Breast epithelium (tissue), 3 donors: ENCODE measurements around the gene ESRRA.

Experiments used
- POLR2A ChIP-seq: fragments of 450-650 bp; IDR thresholded peaks from one replicate; pipeline ENCODE4 v1.6.1; 2016; ENCODE audit warnings: antibody characterized with exemption, mild to moderate bottlenecking, moderate library complexity
- POLR2AphosphoS5 ChIP-seq, 3 donors: sonication (generic); formaldehyde crosslinking; IDR thresholded peaks; one replicate each; pipeline ENCODE4 v1.6.1; 2017; ENCODE audit warnings: antibody characterized with exemption in 3 of 3
- TF ChIP-seq, protein P1 (sequence below), 3 donors: fragments of 450-650 bp; IDR thresholded peaks; one replicate each; pipeline ENCODE4 v1.5.1; 2016 to 2017; ENCODE audit warnings: antibody characterized with exemption in 3 of 3, mild to moderate bottlenecking in 3 of 3, moderate library complexity in 3 of 3

DNA sequence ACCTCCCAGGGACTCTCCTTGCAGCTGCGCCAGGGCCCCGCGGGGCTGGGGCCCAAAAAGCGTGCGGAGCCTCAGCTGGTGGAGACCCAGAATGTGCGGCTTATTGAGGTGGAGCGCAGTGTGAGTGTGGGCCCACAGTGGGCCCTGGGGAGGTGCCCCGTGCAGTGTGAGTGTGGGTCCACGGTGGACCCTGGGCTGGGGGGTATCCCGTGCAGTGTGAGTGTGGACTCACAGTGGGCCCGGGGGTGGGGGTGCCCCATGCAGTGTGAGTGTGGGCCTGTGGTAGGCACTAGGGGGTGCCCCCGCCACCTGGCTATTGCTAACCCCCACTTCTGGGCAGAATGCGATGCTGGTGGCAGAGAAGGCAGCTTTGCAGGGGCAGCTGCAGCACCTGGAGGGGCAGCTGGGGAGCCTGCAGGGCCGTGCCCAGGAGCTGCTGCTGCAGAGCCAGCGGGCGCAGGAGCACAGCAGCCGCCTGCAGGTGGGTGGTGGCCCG lies 45.9 kb downstream of the ESRRA start:
- TF ChIP-seq, protein P1, sequence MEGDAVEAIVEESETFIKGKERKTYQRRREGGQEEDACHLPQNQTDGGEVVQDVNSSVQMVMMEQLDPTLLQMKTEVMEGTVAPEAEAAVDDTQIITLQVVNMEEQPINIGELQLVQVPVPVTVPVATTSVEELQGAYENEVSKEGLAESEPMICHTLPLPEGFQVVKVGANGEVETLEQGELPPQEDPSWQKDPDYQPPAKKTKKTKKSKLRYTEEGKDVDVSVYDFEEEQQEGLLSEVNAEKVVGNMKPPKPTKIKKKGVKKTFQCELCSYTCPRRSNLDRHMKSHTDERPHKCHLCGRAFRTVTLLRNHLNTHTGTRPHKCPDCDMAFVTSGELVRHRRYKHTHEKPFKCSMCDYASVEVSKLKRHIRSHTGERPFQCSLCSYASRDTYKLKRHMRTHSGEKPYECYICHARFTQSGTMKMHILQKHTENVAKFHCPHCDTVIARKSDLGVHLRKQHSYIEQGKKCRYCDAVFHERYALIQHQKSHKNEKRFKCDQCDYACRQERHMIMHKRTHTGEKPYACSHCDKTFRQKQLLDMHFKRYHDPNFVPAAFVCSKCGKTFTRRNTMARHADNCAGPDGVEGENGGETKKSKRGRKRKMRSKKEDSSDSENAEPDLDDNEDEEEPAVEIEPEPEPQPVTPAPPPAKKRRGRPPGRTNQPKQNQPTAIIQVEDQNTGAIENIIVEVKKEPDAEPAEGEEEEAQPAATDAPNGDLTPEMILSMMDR (IDR thresholded peaks at IDR 0.05), result no peak
- TF ChIP-seq POLR2A (no peak), POLR2AphosphoS5 (IDR thresholded peaks at IDR 0.05) (no peak)
